ENCODE results near the gene NANS. TPM values are rescaled to one million over a fixed set of nuclear protein-coding genes. Genes with fewer than 3 reads are reported as not detected.

NANS gene
- total RNA-seq, 1 experiment from 2014 or later, result 40.4 TPM

GRCh38 chr9:98108531-98109031 is 52.0 kb downstream of the NANS start:
- H2BK12ac ChIP-seq (ENCODE audit: insufficient read length, low read depth, low read length), result no peak overlapping the region
- no peak overlapping the region for H3K4me3 Mint-ChIP-seq
- no CpG with 5 or more reads among the region's 5 CpGs for WGBS (ENCODE audit: extremely low coverage, insufficient read length, low lambda C conversion rate)
- no peaks in the 10 kb centered on the region for H3K79me1 ChIP-seq (ENCODE audit: insufficient read depth, low read depth, low read length, poor library complexity, severe bottlenecking)
- H3K4me2 ChIP-seq (ENCODE audit: insufficient read depth, insufficient read length, low read length), result no peak overlapping the region
- no peak overlapping the region for H2AFZ ChIP-seq (ENCODE audit: low read length)
- H3K4me1 Mint-ChIP-seq, result peaks cover 13 to 17% of the 10 kb centered on the region in 2 experiments
- H3K23ac ChIP-seq (ENCODE audit: insufficient read length, low read depth, low read length), result no peak overlapping the region
- peak overlapping the region in 1 of 3 experiments; percentile 67; a peak in 1 of 7 replicates for H3K27ac Mint-ChIP-seq
- H2BK20ac ChIP-seq (ENCODE audit: low read depth, low read length, poor library complexity, severe bottlenecking), result no peak overlapping the region
- no peak overlapping the region for H3K14ac ChIP-seq (ENCODE audit: insufficient read depth, low read length)
- no peak overlapping the region for H2BK120ac ChIP-seq (ENCODE audit: low read depth, low read length, poor library complexity, severe bottlenecking)
- no peaks in the 10 kb centered on the region for H4K20me1 ChIP-seq (ENCODE audit: control insufficient read depth, insufficient read depth, insufficient read length)
- peaks cover 9 to 37% (median 12%) of the 10 kb centered on the region in 3 experiments; a peak in 6 of 7 replicates for H3K36me3 Mint-ChIP-seq (ENCODE audit: insufficient read depth in 1 of 3, low read depth in 3 of 3)
- H2BK5ac ChIP-seq (ENCODE audit: insufficient read length, low read length), result no peak overlapping the region
- H3K27me3 ChIP-seq (ENCODE audit: insufficient read depth, low read length), result no peaks in the 10 kb centered on the region
- no peak overlapping the region for H3K56ac ChIP-seq (ENCODE audit: insufficient read length, low read depth, low read length)
- H3K18ac ChIP-seq (ENCODE audit: insufficient read length, low read depth, low read length), result no peak overlapping the region
- H3T11ph ChIP-seq (ENCODE audit: low read length), result no peak overlapping the region
- no peaks in the 10 kb centered on the region for H3K27me3 Mint-ChIP-seq (ENCODE audit: low read depth)
- no peaks in the 10 kb centered on the region for H3K9me3 Mint-ChIP-seq
- no peak overlapping the region for H4K8ac ChIP-seq (replicated peaks; ENCODE audit: insufficient read length, low read depth, low read length)
- H4K5ac ChIP-seq (ENCODE audit: insufficient read length, low read depth, low read length), result no peak overlapping the region
- no peak overlapping the region for H2AK5ac ChIP-seq (ENCODE audit: insufficient read length, low read length)
- H3K23me2 ChIP-seq (ENCODE audit: insufficient read length, low read depth, low read length, poor library complexity, severe bottlenecking), result no peaks in the 10 kb centered on the region
- no peaks in the 10 kb centered on the region for H3K79me2 ChIP-seq (ENCODE audit: insufficient read depth, low read length)
- no peaks in the 10 kb centered on the region for H3K9me3 ChIP-seq (ENCODE audit: control insufficient read depth, low read depth, low read length)
- peaks cover 2% of the 10 kb centered on the region for H3K4me1 ChIP-seq (ENCODE audit: insufficient read depth, low read length)
- no peak overlapping the region for H3K9ac ChIP-seq (ENCODE audit: extremely low read depth, insufficient read length, low read length)
- H2BK15ac ChIP-seq (ENCODE audit: low read depth, low read length), result no peak overlapping the region
- TF ChIP-seq CTCF (conservative IDR thresholded peaks at IDR 0.05), result no peak
- H3K27ac ChIP-seq (ENCODE audit: insufficient read length, low read depth, low read length), result no peak overlapping the region
- no peak for DNase-seq
- H3K4ac ChIP-seq (ENCODE audit: low read depth, low read length), result no peak overlapping the region
- no peak overlapping the region for H4K91ac ChIP-seq (ENCODE audit: insufficient read length, low read depth, low read length)
